ENCODE measurements around the gene GALE. TPM values are rescaled to one million over a fixed set of nuclear protein-coding genes. Genes with fewer than 3 reads are reported as not detected.
A peak's percentile ranks its signal among the peaks of the same experiment; 100 is the strongest.

The GALE gene
- total and polyA plus RNA-seq, 2 of the 13 experiments (the other 11 are each of a cell fraction or from before 2014, with no cell fraction given) = 85.2 to 88.4 TPM

DNA sequence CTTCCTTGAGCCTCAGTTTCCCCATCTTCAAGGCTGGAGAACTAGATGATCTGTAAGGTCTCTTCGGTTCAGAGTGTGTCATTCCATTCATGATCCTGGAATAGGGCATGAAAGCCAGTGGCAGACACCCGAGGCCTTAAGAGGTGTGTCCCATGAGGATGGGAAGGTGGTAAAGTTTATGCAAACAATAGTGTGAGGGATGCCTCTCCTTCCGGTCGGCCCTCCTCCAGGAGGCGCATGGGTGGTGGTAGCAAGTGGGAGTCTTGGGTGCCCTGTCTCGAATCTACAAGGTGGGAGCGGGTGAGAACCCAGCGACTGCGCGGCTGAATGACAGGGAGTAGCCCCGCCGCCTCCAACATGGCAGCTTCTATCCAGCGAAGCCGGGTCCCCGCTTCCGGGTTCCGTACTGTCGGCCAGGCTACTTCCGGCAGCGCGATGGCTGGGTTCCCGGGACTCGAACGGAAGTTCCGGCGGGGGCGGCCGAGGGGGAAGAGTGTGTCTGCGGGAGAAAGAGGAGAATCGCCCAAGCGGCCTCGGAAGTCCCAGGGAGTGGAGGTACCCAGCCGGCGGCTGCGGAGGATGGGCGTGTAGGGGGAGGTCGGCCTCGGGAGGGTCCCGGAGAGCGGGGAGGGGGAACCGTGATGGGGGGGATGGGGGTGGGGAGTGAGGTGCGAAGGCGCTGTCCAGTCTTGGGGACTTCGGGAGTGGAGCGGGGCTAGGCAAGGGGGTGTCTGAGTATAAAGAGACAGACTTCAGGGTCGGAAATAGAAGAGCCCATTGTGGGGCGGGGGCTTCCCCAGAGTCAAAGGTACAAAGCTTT lies 9.6 kb downstream of the GALE start, which contains the start of gene LYPLA2 (continued):
- TF ChIP-seq SP2 (CRISPR knock-in tag; IDR thresholded peaks at IDR 0.05) (peak; percentile 41; the same call in 1 of the 2 replicates), SIN3A (IDR thresholded peaks at IDR 0.05; ENCODE audit: borderline replicate concordance, low read depth, low read length) (peak; percentile 89), SMAD3 (CRISPR knock-in tag; IDR thresholded peaks at IDR 0.05) (0 out of 2 replicates have a peak, but pooled peaks have one; percentile 15), ONECUT2 (CRISPR knock-in tag; IDR thresholded peaks at IDR 0.05) (no peak), ZNF230 (CRISPR knock-in tag; IDR thresholded peaks at IDR 0.05) (no peak), SALL2 (CRISPR knock-in tag; IDR thresholded peaks at IDR 0.05) (0 out of 2 replicates have a peak, but pooled peaks have one; percentile 47), ZBTB8A (CRISPR knock-in tag; IDR thresholded peaks at IDR 0.05; ENCODE audit: borderline replicate concordance, low read depth) (no peak), PLRG1 (conservative IDR thresholded peaks at IDR 0.05) (no peak), KLF6 (CRISPR knock-in tag; IDR thresholded peaks at IDR 0.05) (0 out of 2 replicates have a peak, but pooled peaks have one; percentile 27), ASH2L (IDR thresholded peaks at IDR 0.05; ENCODE audit: insufficient read length, low read depth, low read length) (peak; percentile 41), ZFY (CRISPR knock-in tag; IDR thresholded peaks at IDR 0.05) (peak; percentile 36; the same call in 1 of the 2 replicates), ZNF138 (CRISPR knock-in tag; IDR thresholded peaks at IDR 0.05; ENCODE audit: low read depth) (no peak), ZNF550 (CRISPR knock-in tag; IDR thresholded peaks at IDR 0.05; ENCODE audit: borderline replicate concordance) (no peak), DPF2 (CRISPR knock-in tag; IDR thresholded peaks at IDR 0.05; ENCODE audit: borderline replicate concordance, low read depth) (no peak), HNRNPUL1 (IDR thresholded peaks at IDR 0.05; ENCODE audit: low read depth, low read length) (no peak), EP300 (IDR thresholded peaks at IDR 0.05; ENCODE audit: low read depth in 2 of 2, low read length in 2 of 2) (no peak), EP300 (CRISPR knock-in tag; IDR thresholded peaks at IDR 0.05; ENCODE audit: borderline replicate concordance) (no peak), RNF2 (conservative IDR thresholded peaks at IDR 0.05; ENCODE audit: low read depth) (no peak)
- TF ChIP-seq, protein P1, sequence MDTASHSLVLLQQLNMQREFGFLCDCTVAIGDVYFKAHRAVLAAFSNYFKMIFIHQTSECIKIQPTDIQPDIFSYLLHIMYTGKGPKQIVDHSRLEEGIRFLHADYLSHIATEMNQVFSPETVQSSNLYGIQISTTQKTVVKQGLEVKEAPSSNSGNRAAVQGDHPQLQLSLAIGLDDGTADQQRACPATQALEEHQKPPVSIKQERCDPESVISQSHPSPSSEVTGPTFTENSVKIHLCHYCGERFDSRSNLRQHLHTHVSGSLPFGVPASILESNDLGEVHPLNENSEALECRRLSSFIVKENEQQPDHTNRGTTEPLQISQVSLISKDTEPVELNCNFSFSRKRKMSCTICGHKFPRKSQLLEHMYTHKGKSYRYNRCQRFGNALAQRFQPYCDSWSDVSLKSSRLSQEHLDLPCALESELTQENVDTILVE (CRISPR knock-in tag; IDR thresholded peaks at IDR 0.05) = 0 out of 2 replicates have a peak, but pooled peaks have one; percentile 39
- TF ChIP-seq, protein P2, sequence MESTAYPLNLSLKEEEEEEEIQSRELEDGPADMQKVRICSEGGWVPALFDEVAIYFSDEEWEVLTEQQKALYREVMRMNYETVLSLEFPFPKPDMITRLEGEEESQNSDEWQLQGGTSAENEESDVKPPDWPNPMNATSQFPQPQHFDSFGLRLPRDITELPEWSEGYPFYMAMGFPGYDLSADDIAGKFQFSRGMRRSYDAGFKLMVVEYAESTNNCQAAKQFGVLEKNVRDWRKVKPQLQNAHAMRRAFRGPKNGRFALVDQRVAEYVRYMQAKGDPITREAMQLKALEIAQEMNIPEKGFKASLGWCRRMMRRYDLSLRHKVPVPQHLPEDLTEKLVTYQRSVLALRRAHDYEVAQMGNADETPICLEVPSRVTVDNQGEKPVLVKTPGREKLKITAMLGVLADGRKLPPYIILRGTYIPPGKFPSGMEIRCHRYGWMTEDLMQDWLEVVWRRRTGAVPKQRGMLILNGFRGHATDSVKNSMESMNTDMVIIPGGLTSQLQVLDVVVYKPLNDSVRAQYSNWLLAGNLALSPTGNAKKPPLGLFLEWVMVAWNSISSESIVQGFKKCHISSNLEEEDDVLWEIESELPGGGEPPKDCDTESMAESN (CRISPR knock-in tag; conservative IDR thresholded peaks at IDR 0.05) = no peak
- TF ChIP-seq, protein P3, sequence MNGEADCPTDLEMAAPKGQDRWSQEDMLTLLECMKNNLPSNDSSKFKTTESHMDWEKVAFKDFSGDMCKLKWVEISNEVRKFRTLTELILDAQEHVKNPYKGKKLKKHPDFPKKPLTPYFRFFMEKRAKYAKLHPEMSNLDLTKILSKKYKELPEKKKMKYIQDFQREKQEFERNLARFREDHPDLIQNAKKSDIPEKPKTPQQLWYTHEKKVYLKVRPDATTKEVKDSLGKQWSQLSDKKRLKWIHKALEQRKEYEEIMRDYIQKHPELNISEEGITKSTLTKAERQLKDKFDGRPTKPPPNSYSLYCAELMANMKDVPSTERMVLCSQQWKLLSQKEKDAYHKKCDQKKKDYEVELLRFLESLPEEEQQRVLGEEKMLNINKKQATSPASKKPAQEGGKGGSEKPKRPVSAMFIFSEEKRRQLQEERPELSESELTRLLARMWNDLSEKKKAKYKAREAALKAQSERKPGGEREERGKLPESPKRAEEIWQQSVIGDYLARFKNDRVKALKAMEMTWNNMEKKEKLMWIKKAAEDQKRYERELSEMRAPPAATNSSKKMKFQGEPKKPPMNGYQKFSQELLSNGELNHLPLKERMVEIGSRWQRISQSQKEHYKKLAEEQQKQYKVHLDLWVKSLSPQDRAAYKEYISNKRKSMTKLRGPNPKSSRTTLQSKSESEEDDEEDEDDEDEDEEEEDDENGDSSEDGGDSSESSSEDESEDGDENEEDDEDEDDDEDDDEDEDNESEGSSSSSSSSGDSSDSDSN (CRISPR knock-in tag; IDR thresholded peaks at IDR 0.05) = peak; percentile 59
- TF ChIP-seq, protein P4, sequence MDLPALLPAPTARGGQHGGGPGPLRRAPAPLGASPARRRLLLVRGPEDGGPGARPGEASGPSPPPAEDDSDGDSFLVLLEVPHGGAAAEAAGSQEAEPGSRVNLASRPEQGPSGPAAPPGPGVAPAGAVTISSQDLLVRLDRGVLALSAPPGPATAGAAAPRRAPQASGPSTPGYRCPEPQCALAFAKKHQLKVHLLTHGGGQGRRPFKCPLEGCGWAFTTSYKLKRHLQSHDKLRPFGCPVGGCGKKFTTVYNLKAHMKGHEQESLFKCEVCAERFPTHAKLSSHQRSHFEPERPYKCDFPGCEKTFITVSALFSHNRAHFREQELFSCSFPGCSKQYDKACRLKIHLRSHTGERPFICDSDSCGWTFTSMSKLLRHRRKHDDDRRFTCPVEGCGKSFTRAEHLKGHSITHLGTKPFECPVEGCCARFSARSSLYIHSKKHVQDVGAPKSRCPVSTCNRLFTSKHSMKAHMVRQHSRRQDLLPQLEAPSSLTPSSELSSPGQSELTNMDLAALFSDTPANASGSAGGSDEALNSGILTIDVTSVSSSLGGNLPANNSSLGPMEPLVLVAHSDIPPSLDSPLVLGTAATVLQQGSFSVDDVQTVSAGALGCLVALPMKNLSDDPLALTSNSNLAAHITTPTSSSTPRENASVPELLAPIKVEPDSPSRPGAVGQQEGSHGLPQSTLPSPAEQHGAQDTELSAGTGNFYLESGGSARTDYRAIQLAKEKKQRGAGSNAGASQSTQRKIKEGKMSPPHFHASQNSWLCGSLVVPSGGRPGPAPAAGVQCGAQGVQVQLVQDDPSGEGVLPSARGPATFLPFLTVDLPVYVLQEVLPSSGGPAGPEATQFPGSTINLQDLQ (CRISPR knock-in tag; IDR thresholded peaks at IDR 0.05) = no peak
